ENCODE results near the gene DPYSL4.

Gene DPYSL4

DNA sequence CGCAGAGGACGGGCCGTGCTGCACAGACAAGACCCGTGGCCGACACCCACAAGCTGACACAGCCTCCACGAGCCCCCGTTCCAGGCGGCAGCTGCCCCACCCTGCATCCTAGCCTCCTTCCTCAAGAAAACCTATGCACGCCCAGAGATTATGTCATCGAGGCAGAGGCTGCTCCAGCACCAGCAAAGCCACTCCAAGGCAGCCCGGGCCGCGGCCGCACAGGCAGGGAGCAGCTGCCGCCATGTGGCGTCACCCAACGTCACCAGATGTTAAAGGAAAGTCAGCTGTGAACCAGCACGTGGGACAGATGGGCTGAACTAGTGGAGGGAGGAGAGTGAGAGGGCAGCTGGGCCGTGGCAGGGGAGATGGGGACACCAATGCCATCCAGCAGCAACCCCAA, 61.2 kb downstream of the DPYSL4 start:
- H3K4me3 ChIP-seq (ENCODE audit: low read depth, low read length): no peak overlapping the region
- TF ChIP-seq, protein P1, sequence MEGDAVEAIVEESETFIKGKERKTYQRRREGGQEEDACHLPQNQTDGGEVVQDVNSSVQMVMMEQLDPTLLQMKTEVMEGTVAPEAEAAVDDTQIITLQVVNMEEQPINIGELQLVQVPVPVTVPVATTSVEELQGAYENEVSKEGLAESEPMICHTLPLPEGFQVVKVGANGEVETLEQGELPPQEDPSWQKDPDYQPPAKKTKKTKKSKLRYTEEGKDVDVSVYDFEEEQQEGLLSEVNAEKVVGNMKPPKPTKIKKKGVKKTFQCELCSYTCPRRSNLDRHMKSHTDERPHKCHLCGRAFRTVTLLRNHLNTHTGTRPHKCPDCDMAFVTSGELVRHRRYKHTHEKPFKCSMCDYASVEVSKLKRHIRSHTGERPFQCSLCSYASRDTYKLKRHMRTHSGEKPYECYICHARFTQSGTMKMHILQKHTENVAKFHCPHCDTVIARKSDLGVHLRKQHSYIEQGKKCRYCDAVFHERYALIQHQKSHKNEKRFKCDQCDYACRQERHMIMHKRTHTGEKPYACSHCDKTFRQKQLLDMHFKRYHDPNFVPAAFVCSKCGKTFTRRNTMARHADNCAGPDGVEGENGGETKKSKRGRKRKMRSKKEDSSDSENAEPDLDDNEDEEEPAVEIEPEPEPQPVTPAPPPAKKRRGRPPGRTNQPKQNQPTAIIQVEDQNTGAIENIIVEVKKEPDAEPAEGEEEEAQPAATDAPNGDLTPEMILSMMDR (IDR thresholded peaks at IDR 0.05; ENCODE audit: low read depth, low read length): no peak

DNA sequence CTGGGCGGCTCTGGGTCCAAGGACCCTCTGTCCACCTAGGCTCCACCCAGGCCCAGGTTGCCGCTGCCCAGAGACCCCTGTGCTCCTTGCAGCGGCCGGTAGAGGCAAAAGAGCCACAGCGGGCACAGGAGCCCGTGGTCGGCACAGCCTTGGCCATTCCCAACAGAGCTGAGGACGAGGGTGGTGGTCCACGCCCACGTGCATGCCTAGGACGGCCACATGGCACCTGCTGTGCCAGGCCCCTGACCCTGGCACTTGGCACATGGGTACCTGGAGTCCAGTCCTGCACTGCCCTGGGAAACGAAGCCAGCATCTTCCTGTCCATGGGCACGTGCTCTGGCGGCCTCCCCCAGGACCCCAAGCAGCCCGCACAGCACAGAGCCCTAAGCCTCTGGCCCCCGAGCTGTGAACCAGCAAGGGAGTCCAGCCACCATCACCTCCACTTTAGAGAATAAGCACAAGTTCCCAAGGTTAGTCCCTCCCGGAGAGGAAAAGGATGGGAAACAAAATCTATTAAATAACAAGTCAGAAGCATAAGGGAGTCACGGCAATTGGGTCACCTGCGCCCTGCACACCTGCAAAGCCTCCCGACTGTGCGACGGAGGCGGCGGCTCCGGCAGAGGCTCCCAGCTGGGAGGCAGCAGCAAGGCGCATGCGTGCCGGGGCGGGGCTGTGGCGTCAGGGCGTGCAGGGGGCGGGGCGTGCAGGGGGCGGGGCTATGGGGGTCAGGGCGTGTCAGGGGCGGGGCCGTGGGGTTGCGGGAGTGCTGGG, 61.9 kb downstream of the DPYSL4 start:
- H3K4me3 ChIP-seq (ENCODE audit: low read depth, low read length): no peak overlapping the region
- TF ChIP-seq, protein P1 (IDR thresholded peaks at IDR 0.05; ENCODE audit: low read depth, low read length): no peak

DNA sequence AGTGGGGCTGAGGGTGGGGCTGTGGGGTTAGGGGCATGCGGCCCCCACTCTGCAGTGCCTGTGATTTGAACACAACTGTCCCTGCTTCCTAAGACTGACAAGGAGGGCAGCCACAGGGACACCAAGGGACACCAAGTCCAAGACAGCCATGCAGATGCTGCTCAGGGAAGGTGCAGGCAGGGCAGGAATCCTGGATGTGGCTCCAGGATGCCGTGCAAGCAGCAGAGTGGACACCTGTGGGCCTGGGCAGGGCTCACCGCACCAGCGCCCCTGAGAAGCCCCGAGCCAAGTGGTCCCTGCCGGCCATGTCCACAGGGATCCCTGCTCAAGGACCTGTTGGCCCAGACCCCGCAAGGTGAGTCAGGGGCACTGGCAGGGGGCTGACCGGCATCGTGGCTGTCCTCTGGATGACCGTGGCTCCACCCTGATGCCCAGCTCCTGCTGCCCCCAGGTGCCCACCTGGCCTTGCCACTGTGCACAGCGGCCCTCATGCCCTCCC, 62.5 kb downstream of the DPYSL4 start:
- no peak overlapping the region for H3K4me3 ChIP-seq (ENCODE audit: low read depth, low read length)
- TF ChIP-seq, protein P1 (IDR thresholded peaks at IDR 0.05; ENCODE audit: low read depth, low read length): no peak

DNA sequence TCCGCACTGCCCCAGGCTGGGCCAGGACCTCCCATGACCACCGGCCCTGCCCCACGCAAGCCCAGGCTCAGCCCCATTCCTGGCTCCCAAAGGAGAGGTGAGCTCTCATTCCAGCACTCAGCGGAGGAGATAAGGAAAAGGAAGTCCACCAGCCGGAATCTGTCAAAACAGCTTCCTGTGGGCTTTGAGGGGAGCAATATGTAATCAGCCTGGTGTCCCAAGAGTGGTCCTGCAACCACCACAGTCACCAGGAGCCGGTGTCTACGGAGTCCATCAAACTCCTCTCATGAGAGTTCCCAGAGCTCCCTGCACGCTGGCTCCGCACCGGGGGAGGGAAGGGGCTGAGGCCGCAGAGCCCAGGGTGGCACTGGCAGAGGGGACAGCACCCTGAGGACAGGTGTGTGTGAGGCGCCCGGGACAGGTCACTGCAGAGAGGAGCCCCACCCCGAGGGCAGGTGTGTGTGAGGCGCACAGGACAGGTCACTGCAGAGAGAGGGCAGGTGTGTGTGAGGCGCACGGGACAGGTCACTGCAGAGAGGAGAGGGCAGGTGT, 63.2 kb downstream of the DPYSL4 start:
- no peak overlapping the region for H3K4me3 ChIP-seq (ENCODE audit: low read depth, low read length)
- TF ChIP-seq, protein P1 (IDR thresholded peaks at IDR 0.05; ENCODE audit: low read depth, low read length): no peak

DNA sequence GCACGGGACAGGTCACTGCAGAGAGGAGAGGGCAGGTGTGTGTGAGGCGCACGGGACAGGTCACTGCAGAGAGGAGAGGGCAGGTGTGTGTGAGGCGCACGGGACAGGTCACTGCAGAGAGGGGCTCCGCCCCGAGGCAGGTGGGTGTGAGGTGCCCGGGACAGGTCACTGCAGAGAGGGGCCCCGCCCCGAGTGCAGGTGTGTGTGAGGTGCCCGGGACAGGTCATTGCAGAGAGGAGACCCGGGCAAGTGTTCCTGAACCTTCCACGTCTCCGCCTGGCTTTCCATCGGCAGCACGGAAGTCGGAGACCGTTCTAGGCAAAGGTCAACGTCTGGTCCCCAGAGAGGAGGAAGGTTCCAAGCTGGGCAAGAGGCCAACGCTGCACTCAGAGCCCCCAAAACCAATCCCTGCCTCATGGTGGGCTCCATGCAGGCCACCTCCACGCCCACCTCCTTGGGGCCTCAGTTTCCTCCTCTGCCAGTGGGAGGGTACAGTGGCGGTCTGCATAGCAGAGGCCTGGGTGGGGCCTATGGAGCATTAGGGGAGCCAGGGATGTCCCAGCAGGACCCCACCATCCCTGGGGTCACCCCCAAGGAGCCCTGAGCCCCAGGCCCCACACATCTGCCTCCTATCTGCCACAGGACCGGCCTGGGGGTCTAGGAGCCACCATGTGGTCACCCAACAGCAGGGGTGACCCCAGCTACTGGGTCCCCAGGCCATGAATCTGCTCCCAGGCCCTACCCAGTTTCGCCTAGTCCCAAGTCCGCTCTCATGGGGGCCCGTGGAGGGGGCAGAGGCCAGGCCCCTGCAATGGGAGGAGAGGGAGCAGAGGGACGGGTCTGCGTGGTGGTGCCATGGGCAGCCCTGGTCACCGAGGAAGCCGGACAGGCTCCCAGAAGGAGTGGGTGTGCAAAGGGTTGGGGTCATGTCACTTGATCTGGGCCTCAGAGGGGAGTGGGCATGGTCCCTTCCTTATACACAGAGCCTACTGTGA, 64.0 kb downstream of the DPYSL4 start:
- TF ChIP-seq, protein P1 (IDR thresholded peaks at IDR 0.05; ENCODE audit: low read depth, low read length): no peak
- H3K4me3 ChIP-seq (ENCODE audit: low read depth, low read length): no peak overlapping the region

DNA sequence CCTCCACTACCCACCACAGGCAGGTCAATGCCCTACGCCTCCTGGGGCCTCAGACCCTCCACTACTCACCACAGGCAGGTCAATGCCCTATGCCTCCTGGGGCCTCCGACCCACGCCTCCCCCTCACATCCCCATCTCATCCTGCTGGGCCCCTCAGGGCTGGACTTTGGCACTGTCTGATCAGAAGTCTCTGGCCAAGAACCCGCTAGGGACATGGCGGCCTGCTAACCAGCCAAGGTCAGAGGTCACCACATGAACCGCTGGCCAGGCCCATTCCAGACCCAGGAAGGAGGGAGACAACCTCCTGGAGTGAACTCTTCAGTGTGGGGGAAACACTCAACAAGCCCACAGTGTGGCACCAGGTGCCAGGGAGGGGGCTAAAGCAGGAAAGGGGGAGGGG, 65.2 kb downstream of the DPYSL4 start:
- no peak overlapping the region for H3K4me3 ChIP-seq (ENCODE audit: low read depth, low read length)
- TF ChIP-seq, protein P1 (IDR thresholded peaks at IDR 0.05; ENCODE audit: low read depth, low read length): no peak

Measured in WI38 (cell line).